Measurements from ENCODE around the gene CLTB.

Gene CLTB, protein sequence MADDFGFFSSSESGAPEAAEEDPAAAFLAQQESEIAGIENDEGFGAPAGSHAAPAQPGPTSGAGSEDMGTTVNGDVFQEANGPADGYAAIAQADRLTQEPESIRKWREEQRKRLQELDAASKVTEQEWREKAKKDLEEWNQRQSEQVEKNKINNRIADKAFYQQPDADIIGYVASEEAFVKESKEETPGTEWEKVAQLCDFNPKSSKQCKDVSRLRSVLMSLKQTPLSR

GRCh38 chr5:176415952-176416924 lies at the start of gene CLTB:
Gene CLTB (minus strand): TSS chr5:176416539. CDS start chr5:176416363, 176 bp downstream.
- TF ChIP-seq GATA2 (IDR thresholded peaks at IDR 0.05; ENCODE audit: low read depth, low read length): no peak
- no peak for TF ChIP-seq GATA3 (IDR thresholded peaks at IDR 0.05; ENCODE audit: low read depth, low read length)

DNA sequence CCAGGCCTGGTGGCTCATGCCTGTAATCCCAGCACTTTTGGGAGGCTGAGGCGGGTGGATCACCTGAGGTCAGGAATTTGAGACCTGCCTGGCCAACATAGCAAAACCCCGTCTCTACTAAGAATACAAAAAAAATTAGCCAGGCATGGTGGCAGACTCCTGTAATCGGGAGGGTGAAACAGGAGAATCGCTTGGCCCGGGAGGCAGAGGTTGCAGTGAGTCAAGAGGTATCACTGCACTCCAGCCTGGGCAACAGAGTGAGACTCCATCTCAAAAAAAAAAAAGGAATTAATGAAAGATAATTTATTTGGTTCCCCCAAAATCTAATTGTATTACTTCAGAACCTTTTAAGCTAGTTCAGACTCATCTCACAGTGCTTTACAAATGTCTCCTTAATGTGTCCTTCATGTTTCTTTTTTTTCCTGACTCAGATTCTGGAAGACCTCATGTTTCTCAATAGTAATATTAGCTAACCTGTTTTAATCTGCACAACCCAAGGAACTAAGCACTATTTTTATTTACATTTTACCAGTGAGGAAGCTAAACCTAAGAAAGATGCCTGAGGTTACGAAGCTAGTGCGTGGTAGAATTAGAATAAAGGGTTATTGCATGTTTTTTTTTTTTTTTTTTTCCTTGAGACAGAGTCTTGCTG lies 46.9 kb upstream of the CLTB start:
- TF ChIP-seq GATA2 (IDR thresholded peaks at IDR 0.05; ENCODE audit: low read depth, low read length): no peak
- no peak for TF ChIP-seq GATA3 (IDR thresholded peaks at IDR 0.05; ENCODE audit: low read depth, low read length)

DNA sequence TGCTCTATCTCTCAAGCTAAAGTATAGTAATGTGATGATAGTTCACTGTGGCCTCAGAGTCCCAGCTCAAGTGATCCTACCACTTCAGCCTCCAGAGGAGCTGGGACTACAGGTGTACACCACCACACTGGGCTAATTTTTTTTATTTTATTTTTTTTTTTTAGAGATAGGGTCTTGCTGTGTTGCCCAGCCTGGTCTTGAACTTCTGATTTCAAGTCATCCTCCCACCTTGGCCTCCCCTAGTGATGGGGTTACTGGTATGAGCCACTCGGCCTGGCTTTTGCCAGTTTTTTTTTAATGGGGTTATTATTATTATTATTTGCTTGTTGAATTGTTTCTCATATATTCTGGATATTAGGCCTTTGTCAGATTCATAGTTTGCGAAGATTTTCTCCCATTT lies 45.0 kb upstream of the CLTB start:
- TF ChIP-seq GATA3 (IDR thresholded peaks at IDR 0.05; ENCODE audit: low read depth, low read length): no peak
- TF ChIP-seq GATA2 (IDR thresholded peaks at IDR 0.05; ENCODE audit: low read depth, low read length): no peak

DNA sequence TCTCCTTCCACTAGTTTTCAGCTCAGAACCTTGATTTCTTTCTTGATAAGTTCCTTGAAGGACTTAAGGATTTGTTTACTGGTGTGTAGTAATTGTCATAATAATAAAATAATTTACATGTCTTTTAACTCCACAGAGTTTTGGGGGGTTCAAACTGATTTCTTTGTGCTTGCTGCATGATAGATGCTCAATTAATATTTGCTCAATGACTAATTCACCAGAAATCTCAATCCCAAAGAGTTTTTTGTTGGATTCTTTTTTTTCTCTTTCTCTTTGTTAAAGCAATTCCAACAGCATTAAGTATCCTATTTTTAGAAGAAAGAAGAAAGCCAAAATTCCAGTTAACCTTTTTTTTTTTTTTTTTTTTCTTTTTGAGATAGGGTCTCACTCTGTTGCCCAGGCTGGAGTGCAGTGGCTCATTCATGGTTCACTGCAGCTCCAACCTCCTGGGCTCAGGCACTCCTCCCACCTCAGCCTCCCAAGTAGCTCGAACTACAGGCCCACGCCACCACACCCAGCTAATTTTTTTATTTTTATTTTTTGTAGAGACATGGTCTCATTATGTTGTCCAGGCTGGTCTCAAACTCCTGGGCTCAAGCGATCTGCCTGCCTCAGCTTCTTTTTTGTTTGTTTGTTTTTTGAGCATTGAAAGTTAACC lies 42.7 kb upstream of the CLTB start:
- TF ChIP-seq GATA2 (IDR thresholded peaks at IDR 0.05; ENCODE audit: low read depth, low read length): no peak
- no peak for TF ChIP-seq GATA3 (IDR thresholded peaks at IDR 0.05; ENCODE audit: low read depth, low read length)

- TF ChIP-seq GATA2 (IDR thresholded peaks at IDR 0.05; ENCODE audit: low read depth, low read length): no peak
- TF ChIP-seq GATA3 (IDR thresholded peaks at IDR 0.05; ENCODE audit: low read depth, low read length): no peak
Observed at GRCh38 chr5:176454724-176455394, 38.5 kb upstream of the CLTB start.

- no peak for TF ChIP-seq GATA3 (IDR thresholded peaks at IDR 0.05; ENCODE audit: low read depth, low read length)
Observed at GRCh38 chr5:176450077-176450476, 33.7 kb upstream of the CLTB start.

GRCh38 chr5:176447978-176448608 lies 31.8 kb upstream of the CLTB start, which contains the start of gene FAF2:
Gene FAF2 (plus strand): TSS chr5:176448385. CDS start chr5:176448408, 23 bp downstream.
- TF ChIP-seq GATA3 (IDR thresholded peaks at IDR 0.05; ENCODE audit: low read depth, low read length): no peak
- no peak for TF ChIP-seq GATA2 (IDR thresholded peaks at IDR 0.05; ENCODE audit: low read depth, low read length)

GRCh38 chr5:176447591-176447977 lies 31.2 kb upstream of the CLTB start:
- TF ChIP-seq GATA2 (IDR thresholded peaks at IDR 0.05; ENCODE audit: low read depth, low read length) (no peak), GATA3 (IDR thresholded peaks at IDR 0.05; ENCODE audit: low read depth, low read length) (no peak)

DNA sequence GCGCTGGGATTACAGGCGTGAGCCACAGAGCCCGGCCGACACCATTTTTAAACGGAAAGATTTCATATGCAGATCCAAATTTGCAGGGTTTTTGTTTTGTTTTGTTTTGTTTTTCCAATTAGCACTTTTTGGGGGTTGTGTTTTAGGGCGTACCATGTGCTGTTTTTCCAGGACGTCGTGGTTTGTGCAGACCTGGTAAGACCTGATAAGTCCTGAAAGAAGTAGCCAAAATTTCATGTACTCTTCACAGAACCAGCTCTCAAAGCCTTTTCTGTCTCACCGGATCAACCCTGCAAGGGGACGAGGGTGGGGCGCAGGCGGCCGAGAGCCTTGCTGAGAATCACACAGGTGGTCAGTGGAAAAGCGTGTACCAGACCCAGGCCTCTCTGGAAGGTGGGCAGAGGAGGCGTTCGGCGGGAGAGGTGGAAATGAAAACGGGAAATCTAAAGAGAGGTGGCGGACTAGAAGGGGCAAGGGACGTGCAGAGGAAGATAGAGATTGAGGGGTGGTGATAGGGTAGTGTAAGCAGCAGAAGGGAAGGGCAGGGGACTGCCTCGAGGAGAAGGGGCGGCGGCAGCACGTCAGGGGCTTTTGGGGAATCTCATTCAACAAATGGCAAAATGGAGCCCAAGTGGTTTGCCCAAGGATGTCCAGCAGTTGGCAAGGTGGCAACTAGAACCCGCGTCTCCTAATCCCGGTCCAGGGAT lies 30.7 kb upstream of the CLTB start:
- TF ChIP-seq GATA3 (IDR thresholded peaks at IDR 0.05; ENCODE audit: low read depth, low read length) (no peak), GATA2 (IDR thresholded peaks at IDR 0.05; ENCODE audit: low read depth, low read length) (no peak)

DNA sequence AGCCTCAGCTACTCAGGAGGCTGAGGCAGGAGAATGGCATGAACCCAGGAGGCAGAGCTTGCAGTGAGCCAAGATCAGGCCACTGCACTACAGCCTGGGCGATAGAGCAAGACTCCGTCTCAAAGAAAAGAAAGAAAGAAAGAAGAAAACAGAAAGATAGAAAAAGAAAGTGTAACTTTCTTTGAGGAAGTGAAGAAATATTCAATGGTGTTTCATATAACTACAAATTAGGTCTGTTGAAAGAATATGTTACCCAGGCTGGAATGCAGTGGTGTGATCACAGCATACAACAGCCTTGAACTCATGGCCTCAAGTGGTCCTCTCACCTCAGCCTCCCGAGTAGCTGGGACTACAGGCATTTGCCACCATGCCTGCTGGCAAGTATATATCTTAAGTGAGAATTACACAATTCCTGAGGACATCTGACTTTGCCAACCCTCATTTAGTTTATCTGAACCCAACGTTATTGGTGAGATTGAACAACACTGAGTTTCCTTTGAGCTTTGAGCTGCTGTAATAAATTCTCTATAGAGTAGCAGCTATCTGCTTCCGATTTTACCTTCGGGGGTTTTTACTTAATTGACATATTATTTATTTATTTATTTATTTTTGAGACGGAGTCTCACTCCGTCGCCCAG lies 29.8 kb upstream of the CLTB start:
- no peak for TF ChIP-seq GATA2 (IDR thresholded peaks at IDR 0.05; ENCODE audit: low read depth, low read length)
- TF ChIP-seq GATA3 (IDR thresholded peaks at IDR 0.05; ENCODE audit: low read depth, low read length): no peak

- TF ChIP-seq GATA3 (IDR thresholded peaks at IDR 0.05; ENCODE audit: low read depth, low read length) (no peak), GATA2 (IDR thresholded peaks at IDR 0.05; ENCODE audit: low read depth, low read length) (no peak)
Observed at GRCh38 chr5:176444742-176445141, 28.4 kb upstream of the CLTB start.

- no peak for TF ChIP-seq GATA2 (IDR thresholded peaks at IDR 0.05; ENCODE audit: low read depth, low read length)
- no peak for TF ChIP-seq GATA3 (IDR thresholded peaks at IDR 0.05; ENCODE audit: low read depth, low read length)
Observed at GRCh38 chr5:176441921-176442323, 25.6 kb upstream of the CLTB start.
